ENCODE measurements around the gene MBD3L4.
A peak's percentile ranks its signal among the peaks of the same experiment; 100 is the strongest.
"Not testable (repeated sequence)": the region's sequence is repeated elsewhere in the genome, so short reads cannot be mapped to it uniquely, and the experiment has no call there.

Gene MBD3L4

GRCh38 chr19:7040079-7040478 is at the start of gene MBD3L4:
Gene MBD3L4 (minus strand): TSS chr19:7040179. CDS start chr19:7040144, 35 bp downstream.
- DNase-seq: not testable (repeated sequence)

GRCh38 chr19:7088999-7089398 is 49.0 kb upstream of the MBD3L4 start:
- no peak for DNase-seq

- no peak for DNase-seq
These were observed 43.3 kb upstream of the MBD3L4 start for GRCh38 chr19:7083076-7083956.

- no peak for DNase-seq
These were observed 38.0 kb upstream of the MBD3L4 start for GRCh38 chr19:7078008-7078407.

GRCh38 chr19:7076151-7076550 is 36.2 kb upstream of the MBD3L4 start:
- DNase-seq: no peak

- DNase-seq: no peak
These were observed 34.8 kb upstream of the MBD3L4 start for GRCh38 chr19:7074705-7075282.

DNA sequence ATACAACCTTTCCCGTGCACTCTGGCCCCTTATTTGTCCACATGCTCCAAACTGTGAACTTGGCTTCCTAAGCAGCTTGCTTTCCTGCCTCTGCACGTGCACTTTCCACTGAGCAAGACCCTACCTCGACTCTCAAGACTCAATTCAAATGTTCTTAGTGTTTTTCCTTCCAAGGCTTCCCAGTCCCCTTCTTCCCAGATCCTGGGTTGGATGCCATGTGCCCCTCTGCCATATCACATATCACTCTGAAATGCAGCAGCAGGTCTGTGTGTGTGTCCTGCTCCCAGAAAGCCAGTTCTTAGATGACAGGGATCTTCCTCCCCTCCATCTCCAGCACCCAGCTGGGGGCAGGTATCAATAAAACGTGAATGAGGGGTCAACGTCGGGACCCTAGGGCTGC is 32.6 kb upstream of the MBD3L4 start:
- no peak for DNase-seq

- no peak for DNase-seq
These were observed 29.9 kb upstream of the MBD3L4 start for GRCh38 chr19:7069904-7070226.

- peak; percentile 98 to 99 for DNase-seq
These were observed 29.3 kb upstream of the MBD3L4 start, which contains the start of gene ZNF557 for GRCh38 chr19:7069042-7069903. Gene ZNF557 (plus strand): TSS chr19:7069703. CDS start chr19:7075075, 5,372 bp downstream.

DNA sequence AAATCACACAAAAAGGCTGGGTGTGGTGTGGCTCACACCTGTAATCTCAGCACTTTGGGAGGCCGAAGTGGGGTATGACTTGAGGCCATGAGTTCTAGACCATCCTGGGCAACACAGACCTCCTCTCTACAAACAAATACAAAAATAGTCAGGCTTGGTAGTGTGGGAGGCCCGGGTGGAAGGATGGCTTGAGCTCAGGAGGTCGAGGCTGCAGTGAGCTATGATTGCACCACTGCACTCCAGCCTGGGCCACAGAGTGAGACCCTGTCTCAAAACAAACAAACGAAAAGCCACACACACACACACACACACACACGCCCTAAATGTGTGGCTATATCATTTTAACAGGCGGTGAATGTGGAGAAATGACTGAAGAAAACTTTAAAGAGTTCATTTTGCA is 28.6 kb upstream of the MBD3L4 start:
- DNase-seq: no peak

DNA sequence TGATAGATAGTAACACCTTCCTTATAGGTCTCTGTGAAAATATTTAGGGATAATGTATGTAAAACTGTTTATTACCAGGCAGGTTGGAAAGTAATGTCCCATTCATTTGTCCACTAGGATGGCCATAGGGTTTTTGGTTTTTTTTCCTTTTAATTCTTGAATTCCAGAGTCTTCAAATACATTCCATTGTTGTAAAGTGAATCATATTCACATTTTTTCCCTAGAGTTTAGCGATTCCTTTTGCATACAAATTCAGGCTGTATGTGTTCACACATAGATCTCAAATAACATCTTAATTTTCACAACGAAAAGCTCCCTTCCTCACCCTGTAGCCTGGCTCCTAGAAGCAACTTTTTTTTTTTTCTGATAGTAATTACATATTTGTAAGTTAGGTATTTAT is 27.7 kb upstream of the MBD3L4 start:
- DNase-seq: no peak

- not testable (repeated sequence) for DNase-seq
These were observed 27.1 kb upstream of the MBD3L4 start for GRCh38 chr19:7067122-7067521.

- no peak for DNase-seq
These were observed 23.9 kb upstream of the MBD3L4 start for GRCh38 chr19:7063764-7064418.

DNA sequence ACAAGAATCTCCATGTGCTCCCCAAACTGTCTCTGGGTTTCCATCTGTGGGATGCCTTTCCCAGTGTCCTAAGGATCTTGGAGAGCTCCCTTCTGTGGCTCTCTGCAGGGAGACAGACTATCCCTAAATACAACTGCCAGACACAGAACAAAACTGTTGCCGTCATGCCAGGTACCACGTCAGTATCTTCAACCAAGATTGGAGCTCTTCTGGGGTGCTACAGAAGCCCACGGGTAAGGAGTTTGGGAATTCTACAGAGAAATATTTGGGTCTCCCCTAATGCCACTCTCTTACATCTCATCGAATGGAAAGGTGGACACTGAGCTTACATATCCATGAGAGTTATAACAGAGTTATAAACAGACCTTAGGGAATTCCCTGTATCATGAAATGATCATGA is 23.4 kb upstream of the MBD3L4 start:
- no peak for DNase-seq

DNA sequence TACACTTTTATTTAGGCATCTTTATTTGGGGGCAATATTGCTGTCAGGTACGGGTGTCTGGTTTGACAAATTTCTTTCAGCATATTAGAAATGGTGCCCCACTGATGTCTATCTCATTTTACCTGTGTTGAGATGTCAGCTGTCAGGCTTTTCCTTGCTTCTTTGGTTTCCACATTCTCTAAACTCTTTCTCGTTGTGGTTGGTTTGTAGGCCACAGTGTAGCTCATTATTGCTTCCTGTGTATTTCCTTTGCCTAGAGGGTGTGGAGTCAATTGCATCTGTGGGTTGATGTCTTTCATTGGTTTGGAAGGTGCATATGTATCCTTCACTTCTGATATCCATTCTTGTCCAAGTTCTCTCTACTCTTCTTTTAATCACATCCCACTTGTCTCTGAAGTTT is 20.0 kb upstream of the MBD3L4 start:
- DNase-seq: not testable (repeated sequence)

DNA sequence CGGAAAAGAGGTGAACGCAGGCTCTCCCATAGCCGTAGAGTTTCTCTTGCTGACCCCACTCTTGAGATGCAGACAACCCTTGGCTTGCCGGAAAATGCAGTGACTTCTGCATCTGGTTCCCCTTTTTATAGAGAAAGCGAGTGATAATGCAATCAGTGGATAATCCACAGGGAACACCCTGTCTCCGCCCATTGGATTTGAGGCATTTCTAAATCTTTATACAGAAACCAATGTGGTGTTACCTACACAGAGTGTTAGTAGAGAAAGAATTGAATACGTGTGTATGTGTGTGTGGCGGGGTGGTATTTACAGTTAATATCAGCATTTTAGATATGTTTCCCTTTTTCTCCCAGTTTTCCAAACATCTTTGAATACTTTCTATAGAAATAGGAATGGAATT is 18.6 kb upstream of the MBD3L4 start, which contains the start of gene MBD3L3:
TSS of gene MBD3L3 (minus strand) at position 101 of the 400 bp plus-strand sequence. CDS start at position 30, 71 bp downstream.
- DNase-seq: not testable (repeated sequence)

DNA sequence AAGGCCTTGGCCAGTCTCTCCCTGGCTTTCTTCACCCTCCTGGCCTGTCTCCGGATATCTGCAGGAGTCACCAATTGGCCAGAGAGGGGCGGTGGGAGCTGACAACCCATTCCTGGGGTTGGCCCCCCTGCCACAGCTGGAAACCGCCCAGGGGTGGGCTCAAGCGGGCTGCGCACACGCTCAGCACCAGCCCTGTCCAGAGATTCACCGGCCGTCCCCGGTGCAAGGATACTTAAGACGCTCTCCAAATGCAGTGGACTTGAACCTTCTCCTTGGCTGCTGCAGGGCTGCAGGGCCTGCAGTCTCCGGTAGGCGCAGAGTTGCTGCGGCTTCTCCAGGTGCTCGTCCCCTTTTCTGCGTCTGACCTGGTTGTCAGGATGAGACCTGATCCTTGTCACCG is 16.4 kb upstream of the MBD3L4 start:
- DNase-seq: not testable (repeated sequence)

- not testable (repeated sequence) for DNase-seq
These were observed 15.7 kb upstream of the MBD3L4 start for GRCh38 chr19:7055679-7056078.

DNA sequence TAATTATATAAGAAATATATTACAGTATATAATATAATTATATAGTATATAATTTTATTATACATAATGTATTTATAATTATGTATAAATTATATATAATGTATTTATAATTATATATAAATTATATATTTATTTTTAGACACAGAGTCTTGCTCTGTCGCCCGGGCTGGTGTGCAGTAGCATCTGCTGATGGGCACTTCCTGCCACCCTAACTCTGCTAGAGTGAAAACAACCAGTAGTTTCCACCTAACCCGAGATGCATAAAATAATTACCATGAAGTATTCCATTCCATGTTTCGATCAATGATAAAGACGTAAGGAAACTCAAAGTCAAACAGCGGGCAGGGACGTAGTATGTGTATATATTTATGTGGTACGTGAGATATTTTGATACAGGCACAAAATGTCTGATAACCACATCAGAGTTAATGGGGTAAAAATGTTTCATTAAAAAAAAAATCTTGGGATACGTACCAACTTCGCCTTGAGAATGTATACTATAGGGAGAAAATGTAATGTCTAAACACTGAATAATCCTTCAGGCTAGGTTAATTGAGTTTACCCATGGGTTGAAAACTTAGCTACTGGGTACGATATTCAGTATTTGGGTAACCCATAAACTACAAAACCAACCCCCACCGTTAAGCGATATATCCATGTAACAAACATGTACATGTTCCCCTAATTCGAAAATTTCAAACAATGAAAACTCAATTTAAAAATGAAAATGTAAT is 14.8 kb upstream of the MBD3L4 start:
- DNase-seq: not testable (repeated sequence)

DNA sequence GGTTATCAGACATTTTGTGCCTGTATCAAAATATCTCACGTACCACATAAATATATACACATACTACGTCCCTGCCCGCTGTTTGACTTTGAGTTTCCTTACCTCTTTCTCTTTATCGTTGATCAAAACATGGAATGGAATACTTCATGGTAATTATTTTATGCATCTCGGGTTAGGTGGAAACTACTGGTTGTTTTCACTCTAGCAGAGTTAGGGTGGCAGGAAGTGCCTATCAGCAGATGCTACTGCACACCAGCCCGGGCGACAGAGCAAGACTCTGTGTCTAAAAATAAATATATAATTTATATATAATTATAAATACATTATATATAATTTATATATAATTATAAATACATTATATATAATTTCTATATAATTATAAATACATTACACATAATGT is 12.9 kb upstream of the MBD3L4 start:
- not testable (repeated sequence) for DNase-seq

- DNase-seq: not testable (repeated sequence)
These were observed 11.4 kb upstream of the MBD3L4 start for GRCh38 chr19:7051421-7051820.

GRCh38 chr19:7049021-7049420 is 9.0 kb upstream of the MBD3L4 start, which contains the start of gene MBD3L2:
Gene MBD3L2 (plus strand): TSS chr19:7049321. CDS start chr19:7049374, 53 bp downstream.
- not testable (repeated sequence) for DNase-seq

Measured in CD4-positive, alpha-beta T cell treated with Interleukin-1 beta for 1 hour (primary cell).